PC-9 (cell line): ENCODE data around the gene SNAPC4. TPM values are rescaled to one million over a fixed set of nuclear protein-coding genes. Genes with fewer than 3 reads are reported as not detected.

Source experiments
- BruUV-seq: library from RNA; stranded (reverse); fragments of 400-500 nt; replicated peaks from 2 replicates; lab custom pipeline; 2021; lab: Mats Ljungman, UMichigan
- CTCF ChIA-PET: fragments of 300-600 bp; sonication (Branson Sonifier 250); formaldehyde crosslinking; loops from one replicate; lab custom pipeline; 2022; ENCODE audit warnings: antibody characterized with exemption; lab: Charles Lee
- POLR2A ChIA-PET: fragments of 300-600 bp; sonication (Branson Sonifier 250); formaldehyde crosslinking; loops from one replicate; lab custom pipeline; 2022; ENCODE audit warnings: antibody characterized with exemption; ENCODE audit not compliant: unreplicated experiment; lab: Charles Lee
- DNase-seq, 2 experiments: peaks; one replicate each; pipeline versions ENCODE4 v3.0.0 to v3.0.0-alpha.2; 2015 to 2022; ENCODE audit warnings: mixed read lengths in 1 of 2
- H2AFZ ChIP-seq: fragments of 200-600 bp; sonication (generic); 2 replicates; pipeline ENCODE4 v1.8.1; 2017; ENCODE audit warnings: antibody characterized with exemption
- H3F3A ChIP-seq: fragments of 200-600 bp; sonication (generic); 2 replicates; pipeline ENCODE4 v1.8.1; 2017; ENCODE audit warnings: antibody characterized with exemption, mild to moderate bottlenecking, low read depth; ENCODE audit not compliant: insufficient read depth
- H3K27ac ChIP-seq: fragments of 200-600 bp; sonication (generic); 2 replicates; pipeline ENCODE4 v1.6.1; 2016; ENCODE audit warnings: mixed run types
- H3K27me3 ChIP-seq: fragments of 200-600 bp; sonication (generic); 2 replicates; pipeline ENCODE4 v1.6.1; 2016; ENCODE audit warnings: low read depth, mixed run types; ENCODE audit not compliant: insufficient read depth
- H3K36me3 ChIP-seq: fragments of 200-600 bp; sonication (generic); 2 replicates; pipeline ENCODE4 v1.6.1; 2016; ENCODE audit warnings: low read depth, mixed run types
- H3K4me1 ChIP-seq: fragments of 200-600 bp; sonication (generic); replicated peaks from 2 replicates; pipeline ENCODE4 v1.6.1; 2016; ENCODE audit warnings: mixed run types; ENCODE audit not compliant: insufficient read depth
- H3K4me2 ChIP-seq: fragments of 200-600 bp; sonication (generic); 2 replicates; pipeline ENCODE4 v1.6.1; 2017; ENCODE audit warnings: mixed run types
- H3K4me3 ChIP-seq: fragments of 200-600 bp; sonication (generic); 2 replicates; pipeline ENCODE4 v1.6.1; 2016; ENCODE audit warnings: mixed run types
- H3K79me2 ChIP-seq: fragments of 200-600 bp; sonication (generic); 2 replicates; pipeline ENCODE4 v1.6.1; 2017; ENCODE audit warnings: low read depth, mixed run types
- H3K9me2 ChIP-seq: fragments of 200-600 bp; sonication (generic); 2 replicates; pipeline ENCODE4 v1.8.1; 2017; ENCODE audit warnings: mild to moderate bottlenecking; ENCODE audit not compliant: insufficient read depth
- H3K9me3 ChIP-seq: fragments of 200-600 bp; sonication (generic); 2 replicates; pipeline ENCODE4 v1.8.1; 2016; ENCODE audit warnings: low read depth; ENCODE audit not compliant: insufficient read depth
- H4K20me1 ChIP-seq: fragments of 200-600 bp; sonication (generic); 2 replicates; pipeline ENCODE4 v1.8.1; 2017; ENCODE audit not compliant: insufficient read depth
- EZH2 ChIP-seq: fragments of 200-600 bp; sonication (generic); IDR thresholded peaks from 2 replicates; pipeline ENCODE4 v1.8.0; 2017; ENCODE audit warnings: antibody characterized with exemption, low read depth
- intact Hi-C: fragments of 100-400 bp; cut with micrococcal nuclease; formaldehyde crosslinking; loops from one replicate; pipeline ENCODE4 v1.10.0; 2022; ENCODE audit not compliant: unreplicated experiment
- total RNA-seq: library from RNA; stranded (reverse); gene quantifications from 2 replicates; pipeline ENCODE4 v1.2.3, GENCODE V29; 2021
- TF ChIP-seq, protein P1 (sequence below): fragments of 200-600 bp; sonication (generic); conservative IDR thresholded peaks from 2 replicates; pipeline ENCODE4 v1.6.1; 2017; ENCODE audit warnings: mixed run types, antibody characterized with exemption, mild to moderate bottlenecking, moderate library complexity

SNAPC4 gene
- total RNA-seq, 1 experiment from 2014 or later: 14.4 TPM

DNA sequence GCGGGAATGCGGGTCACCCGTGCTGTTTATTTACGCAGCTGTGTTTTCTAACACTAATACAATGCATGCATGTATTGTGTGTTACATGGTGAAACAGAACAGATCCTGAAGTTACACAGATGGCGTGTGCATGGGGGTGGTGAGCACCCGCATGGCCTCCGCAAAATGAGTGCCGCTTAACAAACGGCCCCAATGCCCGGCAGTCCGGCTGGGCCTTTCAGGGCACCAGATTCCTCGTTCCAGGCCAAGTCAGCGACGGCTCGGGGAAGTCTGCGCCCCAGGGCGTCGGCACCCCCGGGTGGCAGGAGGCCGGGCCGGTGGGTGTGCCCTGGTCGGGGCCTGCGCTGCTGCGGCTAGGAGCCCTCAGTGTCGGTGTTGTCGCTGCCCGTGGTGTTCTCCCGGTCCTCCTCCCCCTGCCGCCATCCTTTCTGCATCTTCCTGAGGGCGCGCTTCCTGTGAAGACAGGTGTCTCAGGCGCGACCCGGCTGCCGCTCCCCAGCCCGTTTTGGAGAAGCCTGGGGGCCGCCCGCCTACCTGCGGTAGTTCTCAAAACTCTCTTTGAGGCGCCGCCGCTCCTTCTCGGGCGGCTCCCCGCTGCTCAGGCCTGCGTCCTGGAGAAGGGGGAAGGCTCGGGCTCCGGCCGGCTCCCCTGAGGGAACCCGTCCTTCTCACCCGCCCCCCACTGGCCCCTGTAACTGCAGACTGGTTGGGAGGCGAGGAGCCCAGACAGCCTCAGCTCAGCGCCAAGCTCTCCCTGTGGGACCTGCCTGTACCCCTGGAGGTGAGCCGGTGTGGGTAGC lies 35.8 kb downstream of the SNAPC4 start:
- Histone ChIP-seq H3K36me3 (no peaks in the 10 kb centered on the region), H3F3A (no peaks in the 10 kb centered on the region), H3K79me2 (peaks cover 5% of the 10 kb centered on the region; the same call in 1 of the 2 replicates), H3K27me3 (no peaks in the 10 kb centered on the region), H3K4me1 (peaks cover 12% of the 10 kb centered on the region), H3K4me2 (peak overlapping the region; percentile 83), H4K20me1 (no peaks in the 10 kb centered on the region), H2AFZ (no peak overlapping the region), H3K27ac (no peak overlapping the region), H3K9me2 (no peaks in the 10 kb centered on the region), H3K9me3 (no peaks in the 10 kb centered on the region), H3K4me3 (peak overlapping the region; percentile 77)
- TF ChIP-seq, protein P1, sequence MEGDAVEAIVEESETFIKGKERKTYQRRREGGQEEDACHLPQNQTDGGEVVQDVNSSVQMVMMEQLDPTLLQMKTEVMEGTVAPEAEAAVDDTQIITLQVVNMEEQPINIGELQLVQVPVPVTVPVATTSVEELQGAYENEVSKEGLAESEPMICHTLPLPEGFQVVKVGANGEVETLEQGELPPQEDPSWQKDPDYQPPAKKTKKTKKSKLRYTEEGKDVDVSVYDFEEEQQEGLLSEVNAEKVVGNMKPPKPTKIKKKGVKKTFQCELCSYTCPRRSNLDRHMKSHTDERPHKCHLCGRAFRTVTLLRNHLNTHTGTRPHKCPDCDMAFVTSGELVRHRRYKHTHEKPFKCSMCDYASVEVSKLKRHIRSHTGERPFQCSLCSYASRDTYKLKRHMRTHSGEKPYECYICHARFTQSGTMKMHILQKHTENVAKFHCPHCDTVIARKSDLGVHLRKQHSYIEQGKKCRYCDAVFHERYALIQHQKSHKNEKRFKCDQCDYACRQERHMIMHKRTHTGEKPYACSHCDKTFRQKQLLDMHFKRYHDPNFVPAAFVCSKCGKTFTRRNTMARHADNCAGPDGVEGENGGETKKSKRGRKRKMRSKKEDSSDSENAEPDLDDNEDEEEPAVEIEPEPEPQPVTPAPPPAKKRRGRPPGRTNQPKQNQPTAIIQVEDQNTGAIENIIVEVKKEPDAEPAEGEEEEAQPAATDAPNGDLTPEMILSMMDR: peak; percentile 54; the same call in 1 of the 2 replicates
- no peak for TF ChIP-seq EZH2
- POLR2A ChIA-PET: interaction anchor here (0.9 kb wide), 1 partner anchor 96 kb away, joined by 7 read pairs; no protein-coding TSS in a partner anchor
- TSS peak; percentile 58 for BruUV-seq
- CTCF ChIA-PET: interaction anchor here (0.7 to 1.4 kb wide), 2 partner anchors 18 to 287 kb away, joined by 3 to 19 read pairs; no protein-coding TSS in a partner anchor
- no peak for DNase-seq
- intact Hi-C loops: loop anchor here (1.0 kb wide), 1 partner anchor 18 kb away; no protein-coding TSS in a partner anchor

DNA sequence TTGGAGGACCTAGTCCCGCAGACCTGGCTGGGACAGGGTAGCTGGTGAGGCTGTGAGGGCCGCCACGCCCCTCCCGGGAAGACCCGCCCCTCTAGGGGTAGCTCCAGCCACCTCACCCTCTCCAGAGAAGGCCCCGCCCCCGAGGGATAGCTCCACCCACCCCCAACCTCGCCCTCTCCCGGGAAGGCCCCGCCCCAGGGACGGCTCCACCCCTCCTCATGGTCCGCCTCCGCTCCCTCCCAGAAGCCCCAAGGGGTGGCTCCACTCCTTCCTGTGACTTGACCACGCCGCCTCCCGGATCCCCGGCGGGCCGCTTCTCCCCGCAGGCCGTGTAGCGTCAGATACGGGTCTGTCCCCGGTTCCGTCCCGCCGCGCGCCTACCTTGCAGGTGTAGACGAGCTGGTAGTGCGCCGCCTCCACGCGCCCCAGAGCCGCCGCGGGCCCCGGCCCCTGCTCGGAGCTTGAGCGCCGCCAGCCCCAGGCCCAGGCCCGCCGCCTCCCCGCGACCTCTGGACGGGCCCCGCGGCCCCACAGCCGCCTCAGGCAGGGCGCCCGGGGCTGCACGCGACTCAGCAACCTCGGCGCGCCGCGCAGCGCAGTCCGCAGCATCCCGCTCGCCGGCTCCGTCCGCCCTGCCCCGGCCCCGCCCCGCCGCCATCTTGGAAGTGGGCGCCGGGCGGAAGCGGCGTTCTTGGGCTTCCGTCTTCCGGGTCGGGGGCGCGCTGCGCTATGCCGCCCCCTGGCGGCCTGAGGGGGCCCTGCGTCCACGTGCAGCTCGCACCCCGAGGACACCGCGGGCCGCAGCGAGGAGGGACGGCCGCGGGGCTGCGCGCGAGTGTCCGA lies 36.6 kb downstream of the SNAPC4 start, which contains the start of gene DNLZ:
DNLZ (minus strand) TSS at position 639 of the 843 bp plus-strand sequence; CDS start at position 609, 30 bp downstream.
- Histone ChIP-seq H3K27me3 (no peaks in the 10 kb centered on the region), H3K9me2 (no peaks in the 10 kb centered on the region), H3F3A (no peaks in the 10 kb centered on the region), H3K36me3 (no peaks in the 10 kb centered on the region), H3K4me3 (peak within 1 kb of the TSS; percentile 77), H4K20me1 (no peaks in the 10 kb centered on the region), H2AFZ (peak within 1 kb of the TSS; percentile 69; the same call in 1 of the 2 replicates), H3K79me2 (peaks cover 5% of the 10 kb centered on the region; the same call in 1 of the 2 replicates), H3K4me2 (peak within 1 kb of the TSS; percentile 83), H3K4me1 (peaks cover 12% of the 10 kb centered on the region), H3K27ac (peak within 1 kb of the TSS; percentile 65), H3K9me3 (no peaks in the 10 kb centered on the region)
- peak; percentile 68 to 98 for DNase-seq
- BruUV-seq: no TSS peak
- intact Hi-C loops: loop anchor here (1.0 kb wide), 1 partner anchor 17 kb away; no protein-coding TSS in a partner anchor
- POLR2A ChIA-PET: interaction anchor here (0.6 to 1.1 kb wide), 14 partner anchors 8 to 832 kb away, joined by 3 to 12 read pairs (median 4); no protein-coding TSS in a partner anchor
- CTCF ChIA-PET: interaction anchor here (0.6 to 1.4 kb wide), 9 partner anchors 9 to 400 kb away, joined by 3 to 19 read pairs (median 5); no protein-coding TSS in a partner anchor
- no peak for TF ChIP-seq EZH2
- TF ChIP-seq, protein P1: peak; percentile 90

DNA sequence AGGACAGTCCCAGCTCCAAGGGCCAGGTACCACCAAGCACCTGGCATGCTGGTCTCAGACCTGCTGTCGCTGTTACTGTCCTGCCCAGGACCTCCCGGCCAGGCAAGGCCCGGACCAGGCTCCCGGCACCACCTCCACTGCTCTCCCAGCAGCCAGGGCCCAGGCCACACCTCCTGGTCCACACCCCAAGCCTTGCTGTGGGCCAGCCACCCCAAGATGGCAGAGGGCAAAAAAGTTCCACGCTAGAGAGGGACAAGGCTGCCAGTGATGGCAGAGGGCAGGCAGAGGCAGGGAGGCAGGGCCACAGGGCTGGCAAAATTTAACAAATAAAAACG lies 37.6 kb downstream of the SNAPC4 start:
- Histone ChIP-seq H3K27me3 (no peaks in the 10 kb centered on the region), H3K27ac (no peak overlapping the region), H3K4me3 (no peak overlapping the region), H4K20me1 (no peaks in the 10 kb centered on the region), H3F3A (no peaks in the 10 kb centered on the region), H3K4me2 (peak overlapping the region; percentile 60), H3K79me2 (peaks cover 5% of the 10 kb centered on the region; the same call in 1 of the 2 replicates), H3K9me3 (no peaks in the 10 kb centered on the region), H3K36me3 (no peaks in the 10 kb centered on the region), H3K4me1 (peaks cover 12% of the 10 kb centered on the region), H3K9me2 (no peaks in the 10 kb centered on the region), H2AFZ (no peak overlapping the region)
- CTCF ChIA-PET: interaction anchor here (0.5 to 1.4 kb wide), 8 partner anchors 8 to 401 kb away, joined by 3 to 19 read pairs (median 5); no protein-coding TSS in a partner anchor
- BruUV-seq: TSS peak; percentile 45
- DNase-seq: no peak
- POLR2A ChIA-PET: interaction anchor here (0.6 to 1.1 kb wide), 6 partner anchors 8 to 298 kb away, joined by 3 to 11 read pairs (median 5); no protein-coding TSS in a partner anchor
- TF ChIP-seq, protein P1: no peak
- TF ChIP-seq EZH2: no peak
- intact Hi-C loops: no loop called here
